Smooth muscle cell (in vitro differentiated cells): Measurements from ENCODE around the gene VCX2. TPM values are rescaled to one million over a fixed set of nuclear protein-coding genes. Genes with fewer than 3 reads are reported as not detected.
A peak's percentile ranks its signal among the peaks of the same experiment; 100 is the strongest.
"Not testable (repeated sequence)": the region's sequence is repeated elsewhere in the genome, so short reads cannot be mapped to it uniquely, and the experiment has no call there.

Experiments
- DNase-seq: peaks from one replicate; lab custom pipeline; 2025; ENCODE audit not compliant: unreplicated experiment; lab: John Stamatoyannopoulos, UW
- H2AFZ ChIP-seq: fragments of 200-600 bp; sonication (generic); 2 replicates; pipeline ENCODE4 v1.6.0; 2016; ENCODE audit warnings: antibody characterized with exemption, low read depth, mild to moderate bottlenecking
- H3F3A ChIP-seq: fragments of 200-600 bp; sonication (generic); 2 replicates; pipeline ENCODE4 v1.6.0; 2017; ENCODE audit warnings: antibody characterized with exemption, low read depth
- H3K27ac ChIP-seq: fragments of 200-600 bp; sonication (generic); 2 replicates; pipeline ENCODE4 v1.5.1; 2016; ENCODE audit warnings: low read depth, mild to moderate bottlenecking
- H3K27me3 ChIP-seq: fragments of 200-600 bp; sonication (generic); 2 replicates; pipeline ENCODE4 v1.6.1; 2016; ENCODE audit warnings: low read depth, mild to moderate bottlenecking
- H3K36me3 ChIP-seq: fragments of 200-600 bp; sonication (generic); 2 replicates; pipeline ENCODE4 v1.5.1; 2016; ENCODE audit warnings: low read depth
- H3K4me1 ChIP-seq: fragments of 200-600 bp; sonication (generic); 2 replicates; pipeline ENCODE4 v1.5.1; 2016; ENCODE audit warnings: low read depth
- H3K4me2 ChIP-seq: fragments of 200-600 bp; sonication (generic); 2 replicates; pipeline ENCODE4 v1.6.0; 2016; ENCODE audit warnings: mild to moderate bottlenecking
- H3K4me3 ChIP-seq: fragments of 200-600 bp; sonication (generic); 2 replicates; pipeline ENCODE4 v1.5.1; 2016; ENCODE audit warnings: mild to moderate bottlenecking
- H3K79me2 ChIP-seq: fragments of 200-600 bp; sonication (generic); 2 replicates; pipeline ENCODE4 v1.6.0; 2016; ENCODE audit warnings: low read depth, mild to moderate bottlenecking
- H3K9ac ChIP-seq: fragments of 200-600 bp; sonication (generic); 2 replicates; pipeline ENCODE4 v1.6.0; 2016; ENCODE audit warnings: low read depth
- H3K9me3 ChIP-seq: fragments of 200-600 bp; sonication (generic); replicated peaks from 2 replicates; pipeline ENCODE4 v1.5.1; 2016; ENCODE audit warnings: low read depth
- H4K20me1 ChIP-seq: fragments of 200-600 bp; sonication (generic); 2 replicates; pipeline ENCODE4 v1.6.0; 2016; ENCODE audit warnings: low read depth
- WGBS: methylation state at CpG from one replicate; pipeline ENCODE4 v1.1.7; 2016; ENCODE audit warnings: low lambda C conversion rate; 5-methylcytosine and 5-hydroxymethylcytosine counted together
- polyA plus RNA-seq: library from polyadenylated mRNA; unstranded; fragments of >200 nt; fragmentation: Nextera tagmentation; extraction: Ambion mirVana; gene quantifications from 2 replicates; pipeline ENCODE4 v1.2.1, GENCODE V29; 2016
- total RNA-seq: library from RNA; depleted of rRNA; stranded (reverse); fragments of >200 nt; gene quantifications from 2 replicates; pipeline ENCODE4 v1.2.3, GENCODE V29; 2014
- TF ChIP-seq, protein P1 (sequence below): fragments of 200-600 bp; sonication (generic); IDR thresholded peaks from 2 replicates; pipeline ENCODE4 v1.5.1; 2017; ENCODE audit warnings: borderline replicate concordance, mild to moderate bottlenecking, antibody characterized with exemption; ENCODE audit not compliant: insufficient read depth, poor library complexity, severe bottlenecking

VCX2 gene
- total RNA-seq (not detected in 2 replicates), polyA plus RNA-seq (not detected in 2 replicates)

GRCh38 chrX:8171169-8171568 is at the start of gene VCX2:
Gene VCX2, minus strand, starts transcription at chrX:8171267. Its CDS starts 624 bp downstream, at chrX:8170643.
- not testable (repeated sequence) for H3K79me2 ChIP-seq, H3K9me3 ChIP-seq, H2AFZ ChIP-seq, H3K27me3 ChIP-seq, H3K4me3 ChIP-seq, H3K27ac ChIP-seq, H4K20me1 ChIP-seq, H3K9ac ChIP-seq, H3K36me3 ChIP-seq, H3K4me2 ChIP-seq, H3F3A ChIP-seq, H3K4me1 ChIP-seq, DNase-seq
- 96% methylated on average over 3 of the region's 3 CpGs for WGBS

GRCh38 chrX:8204943-8205342 is 33.9 kb upstream of the VCX2 start:
- no peaks in the 10 kb centered on the region for H3F3A ChIP-seq
- no peak overlapping the region for H2AFZ ChIP-seq
- H4K20me1 ChIP-seq = no peaks in the 10 kb centered on the region
- no peaks in the 10 kb centered on the region for H3K27me3 ChIP-seq
- TF ChIP-seq, protein P1, sequence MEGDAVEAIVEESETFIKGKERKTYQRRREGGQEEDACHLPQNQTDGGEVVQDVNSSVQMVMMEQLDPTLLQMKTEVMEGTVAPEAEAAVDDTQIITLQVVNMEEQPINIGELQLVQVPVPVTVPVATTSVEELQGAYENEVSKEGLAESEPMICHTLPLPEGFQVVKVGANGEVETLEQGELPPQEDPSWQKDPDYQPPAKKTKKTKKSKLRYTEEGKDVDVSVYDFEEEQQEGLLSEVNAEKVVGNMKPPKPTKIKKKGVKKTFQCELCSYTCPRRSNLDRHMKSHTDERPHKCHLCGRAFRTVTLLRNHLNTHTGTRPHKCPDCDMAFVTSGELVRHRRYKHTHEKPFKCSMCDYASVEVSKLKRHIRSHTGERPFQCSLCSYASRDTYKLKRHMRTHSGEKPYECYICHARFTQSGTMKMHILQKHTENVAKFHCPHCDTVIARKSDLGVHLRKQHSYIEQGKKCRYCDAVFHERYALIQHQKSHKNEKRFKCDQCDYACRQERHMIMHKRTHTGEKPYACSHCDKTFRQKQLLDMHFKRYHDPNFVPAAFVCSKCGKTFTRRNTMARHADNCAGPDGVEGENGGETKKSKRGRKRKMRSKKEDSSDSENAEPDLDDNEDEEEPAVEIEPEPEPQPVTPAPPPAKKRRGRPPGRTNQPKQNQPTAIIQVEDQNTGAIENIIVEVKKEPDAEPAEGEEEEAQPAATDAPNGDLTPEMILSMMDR = no peak
- no peaks in the 10 kb centered on the region for H3K79me2 ChIP-seq
- no peak overlapping the region for H3K27ac ChIP-seq
- no peak overlapping the region for H3K9ac ChIP-seq
- no peaks in the 10 kb centered on the region for H3K4me1 ChIP-seq
- 89% methylated on average over 4 of the region's 4 CpGs for WGBS
- H3K4me2 ChIP-seq = no peak overlapping the region
- no peak overlapping the region for H3K4me3 ChIP-seq
- H3K9me3 ChIP-seq = no peaks in the 10 kb centered on the region
- no peak for DNase-seq
- no peaks in the 10 kb centered on the region for H3K36me3 ChIP-seq

DNA sequence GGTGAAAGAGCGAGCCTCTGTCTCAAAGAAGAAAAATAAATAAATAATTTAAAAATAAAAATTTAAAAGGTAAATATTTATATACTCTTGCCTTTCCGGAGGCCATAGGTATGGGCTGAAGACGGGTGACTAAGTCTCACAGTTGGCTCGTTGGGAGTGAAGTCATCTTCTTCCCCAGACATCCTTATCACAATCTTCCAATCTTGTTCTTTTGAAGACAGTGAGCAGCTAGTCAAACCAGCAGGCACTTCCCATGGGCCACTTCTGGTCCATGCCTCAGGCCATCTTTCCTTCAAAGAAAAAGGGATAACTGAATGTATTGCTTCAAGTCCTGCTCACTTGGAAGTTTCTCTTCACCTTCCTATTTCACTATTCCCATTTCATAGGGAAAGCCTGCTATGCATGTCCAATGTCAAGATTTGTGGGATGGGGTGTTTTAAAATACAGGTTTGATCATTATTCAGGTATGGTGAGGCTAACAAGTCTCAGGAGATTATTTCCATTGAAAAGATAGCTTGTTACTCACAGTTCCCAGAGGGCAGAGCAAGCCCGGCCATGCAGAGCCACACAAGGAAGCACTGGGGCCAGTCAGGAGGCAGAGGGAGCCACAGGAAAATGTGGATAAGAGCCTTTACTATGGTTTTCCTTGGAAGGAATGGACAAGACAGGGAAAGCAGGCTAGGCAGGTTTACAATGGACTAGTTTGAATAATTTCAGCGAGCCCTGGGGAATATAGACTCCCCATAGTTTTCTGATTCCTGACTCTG is 33.3 kb upstream of the VCX2 start:
- Histone ChIP-seq H2AFZ (no peak overlapping the region), H3K36me3 (no peaks in the 10 kb centered on the region), H3F3A (no peaks in the 10 kb centered on the region), H4K20me1 (no peaks in the 10 kb centered on the region), H3K79me2 (no peaks in the 10 kb centered on the region), H3K4me1 (no peaks in the 10 kb centered on the region), H3K4me2 (no peak overlapping the region), H3K4me3 (no peak overlapping the region), H3K9me3 (no peaks in the 10 kb centered on the region), H3K9ac (no peak overlapping the region), H3K27ac (peak overlapping the region; percentile 38), H3K27me3 (no peaks in the 10 kb centered on the region)
- WGBS = 56% methylated on average over 6 of the region's 6 CpGs
- DNase-seq = no peak
- TF ChIP-seq, protein P1 = no peak

DNA sequence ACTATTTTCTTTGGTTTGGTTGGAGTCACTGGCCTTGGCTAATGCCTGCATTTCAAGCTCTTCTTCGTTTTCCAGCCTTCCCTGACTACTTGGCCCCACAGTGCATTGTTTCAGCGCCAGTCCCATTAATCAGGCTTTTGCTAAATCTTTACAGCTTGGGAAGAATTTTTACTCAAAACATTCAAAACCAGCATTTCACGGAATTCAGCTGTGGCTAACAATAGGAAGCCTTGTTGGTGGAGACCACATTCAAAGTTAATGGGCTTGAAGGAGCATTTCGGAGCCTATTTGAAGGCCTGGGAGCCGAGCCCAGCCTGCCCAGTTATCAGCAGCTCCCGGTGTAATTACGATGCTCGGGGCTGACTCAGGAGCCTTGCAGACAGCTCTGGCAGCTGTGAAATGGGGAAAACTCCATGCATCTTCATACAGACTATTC is 30.8 kb upstream of the VCX2 start:
- DNase-seq = peak; percentile 1
- no peaks in the 10 kb centered on the region for H4K20me1 ChIP-seq
- H3K79me2 ChIP-seq = no peaks in the 10 kb centered on the region
- H3K36me3 ChIP-seq = no peaks in the 10 kb centered on the region
- peak overlapping the region; percentile 30 for H3K27ac ChIP-seq
- H3K9ac ChIP-seq = no peak overlapping the region
- no peak overlapping the region for H3K4me3 ChIP-seq
- H3F3A ChIP-seq = no peaks in the 10 kb centered on the region
- no peak overlapping the region for H2AFZ ChIP-seq
- no peaks in the 10 kb centered on the region for H3K4me1 ChIP-seq
- TF ChIP-seq, protein P1 = no peak
- WGBS = 34% methylated on average over 8 of the region's 8 CpGs
- H3K27me3 ChIP-seq = no peaks in the 10 kb centered on the region
- H3K9me3 ChIP-seq = no peaks in the 10 kb centered on the region
- peak overlapping the region; percentile 16 for H3K4me2 ChIP-seq
